NT2/D1 (cell line): ENCODE results near the gene ACACA.
"Not testable (repeated sequence)": the region's sequence is repeated elsewhere in the genome, so short reads cannot be mapped to it uniquely, and the experiment has no call there.

Source experiments
- DNase-seq: peaks from one replicate; pipeline ENCODE4 v3.0.0-alpha.2; 2011; ENCODE audit warnings: low read depth, low spot score
- H3K27me3 ChIP-seq: 2 replicates; pipeline ENCODE4 v1.6.0; 2011; ENCODE audit warnings: mild to moderate bottlenecking; ENCODE audit not compliant: insufficient read length, insufficient read depth
- H3K36me3 ChIP-seq: 2 replicates; pipeline ENCODE4 v1.6.1; 2011; ENCODE audit warnings: mild to moderate bottlenecking, low read length, mixed read lengths; ENCODE audit not compliant: insufficient read depth, insufficient read length
- H3K4me1 ChIP-seq: 2 replicates; pipeline ENCODE4 v1.5.1; 2011; ENCODE audit not compliant: insufficient read depth, insufficient read length
- H3K4me3 ChIP-seq: 2 replicates; pipeline ENCODE4 v1.5.1; 2011; ENCODE audit warnings: low read depth; ENCODE audit not compliant: insufficient read length
- H3K9ac ChIP-seq: 2 replicates; pipeline ENCODE4 v1.6.0; 2011; ENCODE audit warnings: low read depth; ENCODE audit not compliant: insufficient read length
- H3K9me3 ChIP-seq: 2 replicates; pipeline ENCODE4 v1.5.1; 2011; ENCODE audit warnings: mild to moderate bottlenecking, low read length; ENCODE audit not compliant: insufficient read depth
- SUZ12 ChIP-seq: IDR thresholded peaks from 2 replicates; pipeline ENCODE4 v1.6.1; 2011; ENCODE audit not compliant: insufficient read length, insufficient read depth; ENCODE audit errors: extremely low read depth
- YY1 ChIP-seq: IDR thresholded peaks from 2 replicates; pipeline ENCODE4 v1.6.1; 2011; ENCODE audit not compliant: insufficient read length, insufficient read depth
- ZNF274 ChIP-seq: IDR thresholded peaks from 2 replicates; pipeline ENCODE4 v1.6.1; 2011; ENCODE audit warnings: mild to moderate bottlenecking, low read depth, low read length

Gene ACACA

DNA sequence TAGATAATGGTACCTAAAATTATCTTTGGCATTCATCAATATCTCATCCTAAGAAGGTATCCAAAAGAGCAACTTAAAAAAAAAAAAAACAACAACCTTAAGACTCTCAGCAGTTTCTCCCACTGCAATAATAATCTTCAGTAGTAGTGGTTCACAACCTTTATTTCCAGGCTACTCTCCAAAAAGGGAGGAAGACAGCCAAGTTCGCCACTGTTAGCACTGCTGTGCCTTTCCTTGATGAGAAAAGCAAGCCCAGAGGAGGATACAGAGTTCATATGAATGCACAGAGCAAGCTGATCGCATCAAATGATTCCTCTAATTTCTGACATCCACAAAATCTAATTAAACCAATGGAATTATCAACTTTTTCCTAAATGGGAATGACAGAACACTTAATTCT is 258.5 kb downstream of the ACACA start:
- Histone ChIP-seq H3K4me1 (no peaks in the 10 kb centered on the region), H3K9ac (no peak overlapping the region), H3K4me3 (no peak overlapping the region), H3K27me3 (no peaks in the 10 kb centered on the region), H3K9me3 (no peaks in the 10 kb centered on the region), H3K36me3 (peaks cover 31% of the 10 kb centered on the region)
- no peak for TF ChIP-seq ZNF274
- TF ChIP-seq SUZ12: no peak
- TF ChIP-seq YY1: no peak
- DNase-seq: no peak

DNA sequence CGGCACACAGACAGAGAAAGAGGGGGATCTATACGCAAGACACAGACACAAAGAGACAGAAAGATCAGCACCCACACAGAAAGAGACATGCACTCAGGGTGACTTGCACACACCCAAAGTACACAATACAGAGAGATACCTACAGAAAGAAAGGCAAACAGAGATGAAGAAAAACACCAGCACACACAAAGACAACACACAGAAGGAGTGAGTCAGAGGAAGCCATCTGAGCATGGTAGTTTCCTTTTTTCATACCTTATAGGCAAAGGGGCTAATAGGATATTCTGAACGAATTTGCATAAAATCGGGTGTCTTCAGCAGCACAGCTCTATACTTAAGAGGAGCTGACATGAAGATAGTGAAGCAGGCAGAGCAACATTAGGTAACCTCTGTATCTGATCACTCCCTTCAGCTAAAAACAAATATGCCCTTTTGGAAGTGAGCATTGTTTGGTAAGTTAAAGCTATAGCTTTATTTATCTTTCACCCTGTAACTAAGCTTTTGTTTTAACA is 259.3 kb downstream of the ACACA start:
- no peaks in the 10 kb centered on the region for H3K27me3 ChIP-seq
- no peaks in the 10 kb centered on the region for H3K4me1 ChIP-seq
- H3K36me3 ChIP-seq: peaks cover 24% of the 10 kb centered on the region
- DNase-seq: no peak
- no peak overlapping the region for H3K9ac ChIP-seq
- H3K9me3 ChIP-seq: no peaks in the 10 kb centered on the region
- no peak overlapping the region for H3K4me3 ChIP-seq
- TF ChIP-seq ZNF274: no peak
- no peak for TF ChIP-seq YY1

DNA sequence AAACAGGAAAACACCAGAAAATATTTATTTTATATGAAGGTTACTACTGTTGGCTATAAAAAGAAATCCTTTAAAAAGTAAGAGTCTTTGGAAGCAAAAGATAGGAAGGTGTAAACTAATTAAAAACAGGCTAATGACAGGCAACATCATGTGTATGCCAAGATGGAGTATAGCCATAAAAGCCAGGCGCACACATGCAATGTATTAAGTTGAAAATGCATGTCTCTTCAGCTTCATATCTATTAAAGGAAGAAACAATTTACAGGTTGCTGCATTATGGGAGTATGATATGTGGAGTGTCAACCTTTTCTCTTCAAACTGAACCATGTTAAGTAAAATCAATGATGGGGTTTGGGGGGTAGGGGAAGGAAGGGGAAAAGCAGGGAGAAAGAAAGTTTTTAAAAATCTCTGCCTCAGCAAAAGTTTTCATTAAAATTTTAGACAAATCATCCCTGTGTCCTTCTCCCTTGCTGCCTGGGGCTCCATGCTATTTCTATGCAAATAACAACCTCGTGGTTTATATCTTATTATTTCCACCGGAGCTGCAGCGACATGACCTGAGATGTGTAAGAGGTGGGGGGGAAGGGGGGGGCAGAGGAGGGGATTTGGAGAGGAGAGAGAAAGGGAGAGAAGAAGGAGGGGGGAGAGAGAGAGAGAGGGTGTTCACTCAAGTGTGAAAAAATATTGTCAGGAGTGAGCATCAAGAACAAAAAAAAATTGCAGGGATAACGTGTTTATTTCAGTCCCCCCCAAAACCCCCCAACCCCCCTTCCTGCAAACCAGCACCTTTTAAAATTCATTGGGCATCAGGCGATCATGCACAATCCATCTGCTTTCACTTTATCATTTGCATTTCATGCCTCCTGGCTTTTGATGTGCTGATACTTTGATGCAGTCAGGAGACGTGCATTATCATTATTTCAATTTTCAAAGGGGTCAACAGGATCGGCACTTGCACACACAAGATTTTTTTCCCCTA is 260.3 kb downstream of the ACACA start:
- Histone ChIP-seq H3K9me3 (no peaks in the 10 kb centered on the region), H3K4me3 (no peak overlapping the region), H3K27me3 (no peaks in the 10 kb centered on the region), H3K4me1 (no peaks in the 10 kb centered on the region), H3K9ac (no peak overlapping the region), H3K36me3 (peaks cover 23% of the 10 kb centered on the region)
- no peak for DNase-seq
- TF ChIP-seq SUZ12: no peak
- no peak for TF ChIP-seq YY1
- TF ChIP-seq ZNF274: no peak

DNA sequence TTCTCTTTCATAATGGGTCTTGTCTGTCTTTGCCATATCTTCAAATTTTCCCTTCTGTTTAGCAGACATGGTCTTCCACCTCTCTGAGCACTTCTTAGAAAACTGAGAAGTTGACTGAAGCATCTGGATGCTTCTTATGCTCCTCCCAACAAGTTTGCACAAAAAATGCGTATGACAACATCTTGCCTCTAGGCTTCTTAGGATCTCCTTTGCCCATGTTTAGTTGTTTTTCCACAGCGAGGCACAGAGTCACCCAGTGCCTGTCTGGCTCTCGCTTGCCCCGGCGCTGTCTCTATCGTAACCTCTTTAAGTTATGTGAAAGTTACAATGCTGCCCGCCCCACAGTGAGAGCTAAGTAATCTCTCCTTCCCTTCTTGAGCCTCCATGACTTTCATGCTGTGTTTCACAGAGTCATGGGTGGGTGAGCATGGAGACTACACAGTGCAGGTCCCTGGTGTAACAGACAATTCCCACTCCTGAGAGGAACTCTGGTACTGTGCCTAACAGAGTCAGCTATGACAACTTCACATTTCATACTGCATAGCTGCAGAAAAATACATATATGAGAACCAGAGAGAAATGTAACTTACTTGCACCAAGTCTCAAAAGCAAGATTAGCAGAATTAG is 262.4 kb downstream of the ACACA start:
- no peaks in the 10 kb centered on the region for H3K9me3 ChIP-seq
- TF ChIP-seq SUZ12 (no peak), YY1 (no peak), ZNF274 (no peak)
- H3K36me3 ChIP-seq: peaks cover 17% of the 10 kb centered on the region
- no peak overlapping the region for H3K4me3 ChIP-seq
- H3K4me1 ChIP-seq: no peaks in the 10 kb centered on the region
- DNase-seq: no peak
- H3K27me3 ChIP-seq: no peaks in the 10 kb centered on the region
- no peak overlapping the region for H3K9ac ChIP-seq

DNA sequence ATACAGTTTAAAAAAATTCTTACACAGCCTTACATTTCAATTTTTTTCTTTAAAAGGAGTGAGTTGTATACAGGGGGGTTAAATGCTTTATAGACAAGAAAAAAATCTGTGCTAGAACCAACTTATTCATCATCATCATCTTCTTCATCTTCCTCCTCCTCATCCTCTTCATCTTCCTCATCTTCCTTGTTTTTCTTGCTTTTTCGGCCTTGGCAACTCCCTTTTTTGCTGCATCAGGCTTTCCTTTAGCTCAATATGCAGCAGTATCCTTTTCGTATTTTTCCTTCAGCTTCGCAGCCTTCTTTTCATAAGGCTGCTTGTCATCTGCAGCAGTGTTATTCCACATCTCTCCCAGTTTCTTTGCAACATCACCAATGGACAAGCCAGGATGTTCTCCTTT is 263.1 kb downstream of the ACACA start:
- not testable (repeated sequence) for H3K9ac ChIP-seq, H3K4me1 ChIP-seq, DNase-seq, H3K4me3 ChIP-seq, H3K27me3 ChIP-seq, H3K9me3 ChIP-seq
- H3K36me3 ChIP-seq: peaks cover 16% of the 10 kb centered on the region

DNA sequence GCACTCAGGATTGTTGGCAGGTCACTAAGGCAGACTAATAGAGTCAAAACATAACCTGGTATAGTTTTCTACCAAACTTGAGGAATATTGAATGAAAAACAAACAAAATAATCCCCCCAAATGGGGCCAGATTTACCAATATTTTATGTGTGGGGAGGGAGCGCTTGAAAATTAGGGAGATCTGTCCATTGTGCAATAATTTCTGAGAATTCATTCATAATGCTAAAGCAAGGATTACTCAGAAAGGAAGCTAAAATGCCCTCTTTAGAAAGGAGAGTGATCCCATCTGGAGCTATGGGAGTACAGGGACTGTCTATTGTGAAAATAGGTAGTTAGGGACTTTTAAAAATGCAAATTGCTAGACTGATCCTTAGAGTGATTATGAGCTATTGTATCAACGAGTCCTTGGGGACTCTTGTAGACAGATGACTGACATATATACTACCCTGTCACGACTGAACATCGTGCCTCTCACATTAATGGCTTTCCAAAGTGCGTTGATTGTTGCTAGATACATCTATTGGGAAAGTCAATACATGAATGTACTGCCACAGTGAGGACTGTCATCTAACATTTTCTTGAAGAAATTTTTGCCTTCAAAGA is 264.2 kb downstream of the ACACA start:
- H3K27me3 ChIP-seq: no peaks in the 10 kb centered on the region
- no peaks in the 10 kb centered on the region for H3K4me1 ChIP-seq
- TF ChIP-seq ZNF274: no peak
- TF ChIP-seq SUZ12: no peak
- TF ChIP-seq YY1: no peak
- peaks cover 14% of the 10 kb centered on the region for H3K36me3 ChIP-seq
- H3K9ac ChIP-seq: no peak overlapping the region
- DNase-seq: no peak
- H3K9me3 ChIP-seq: no peaks in the 10 kb centered on the region
- no peak overlapping the region for H3K4me3 ChIP-seq

DNA sequence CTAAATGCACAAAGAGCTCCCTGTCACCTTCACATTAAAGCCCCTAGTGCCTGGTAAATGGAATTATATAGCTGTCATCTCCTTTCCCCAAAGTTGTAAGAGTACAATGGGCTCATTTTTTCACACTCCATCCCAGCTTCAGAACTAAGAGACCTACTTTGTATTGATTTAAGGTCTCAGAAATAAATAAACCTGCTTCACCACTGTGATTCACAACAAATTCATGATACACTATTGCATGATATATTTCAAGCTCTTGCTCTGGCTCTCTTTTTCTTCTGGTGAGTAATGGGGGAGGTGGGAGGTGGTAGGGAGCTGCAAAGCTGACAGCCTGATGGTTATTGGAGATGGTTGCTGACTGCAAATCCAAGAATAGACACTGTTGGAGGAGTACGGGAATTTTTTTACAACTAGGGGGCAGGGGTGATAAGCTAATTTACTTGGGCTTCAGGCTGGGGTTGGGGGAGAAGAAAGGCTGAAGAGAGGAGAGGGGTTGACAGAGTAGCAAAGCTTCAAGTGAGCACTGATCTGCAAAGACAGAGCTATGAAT is 268.0 kb downstream of the ACACA start:
- no peaks in the 10 kb centered on the region for H3K9me3 ChIP-seq
- H3K4me3 ChIP-seq: no peak overlapping the region
- no peak for DNase-seq
- H3K27me3 ChIP-seq: no peaks in the 10 kb centered on the region
- H3K4me1 ChIP-seq: peaks cover 5% of the 10 kb centered on the region
- H3K36me3 ChIP-seq: peaks cover 5% of the 10 kb centered on the region
- no peak overlapping the region for H3K9ac ChIP-seq
- TF ChIP-seq SUZ12 (no peak), ZNF274 (no peak), YY1 (no peak)
